Measurements from ENCODE around the gene KAT2B.
"Not testable (repeated sequence)": the region's sequence is repeated elsewhere in the genome, so short reads cannot be mapped to it uniquely, and the experiment has no call there.

The KAT2B gene

GRCh38 chr3:20045141-20045540 is 4.9 kb downstream of the KAT2B start:
- H3K4ac ChIP-seq (ENCODE audit: low read depth, low read length); H2AFZ ChIP-seq (ENCODE audit: insufficient read depth, low read length, poor library complexity); H3K79me2 ChIP-seq (ENCODE audit: control insufficient read depth, insufficient read depth, low read length, poor library complexity); H4K12ac ChIP-seq (ENCODE audit: low read depth, low read length); H3K23ac ChIP-seq (ENCODE audit: low read length); H3K18ac ChIP-seq (ENCODE audit: low read length); H3K4me3 ChIP-seq (ENCODE audit: low read depth, low read length); H3K4me1 ChIP-seq (ENCODE audit: control insufficient read depth in 1 of 2, insufficient read depth in 2 of 2, low read length in 2 of 2); H3K36me3 ChIP-seq (ENCODE audit: control insufficient read depth in 1 of 2, insufficient read depth in 2 of 2, low read length in 2 of 2); H3K27ac ChIP-seq (ENCODE audit: low read depth, low read length); H2BK5ac ChIP-seq (ENCODE audit: low read depth, low read length, poor library complexity); H3K14ac ChIP-seq (ENCODE audit: low read length); H2BK12ac ChIP-seq (ENCODE audit: low read length); H3K9me3 ChIP-seq (ENCODE audit: insufficient read depth, low read depth, low read length); H2AK5ac ChIP-seq (ENCODE audit: low read length); DNase-seq; H3K27me3 ChIP-seq (ENCODE audit: insufficient read depth, low read length); H3K9ac ChIP-seq (ENCODE audit: low read length); H4K8ac ChIP-seq (ENCODE audit: low read depth, low read length); H2BK120ac ChIP-seq (ENCODE audit: insufficient read depth, low read length, poor library complexity); H3K4me2 ChIP-seq (ENCODE audit: low read length): not testable (repeated sequence)
- WGBS (ENCODE audit: extremely low coverage, insufficient coverage, insufficient read length), result no CpG with 5 or more reads among the region's 3 CpGs
- peak overlapping the region; percentile 43 for H4K91ac ChIP-seq (ENCODE audit: low read depth, low read length)
- H3K79me1 ChIP-seq (ENCODE audit: low read length), result peaks cover 11% of the 10 kb centered on the region

- Histone ChIP-seq H2BK120ac (ENCODE audit: insufficient read depth, low read length, poor library complexity) (no peak overlapping the region), H3K79me2 (ENCODE audit: control insufficient read depth, insufficient read depth, low read length, poor library complexity) (peaks cover 4% of the 10 kb centered on the region), H2AFZ (ENCODE audit: insufficient read depth, low read length, poor library complexity) (no peak overlapping the region), H3K9me3 (ENCODE audit: insufficient read depth, low read depth, low read length) (no peaks in the 10 kb centered on the region), H2BK12ac (ENCODE audit: low read length) (no peak overlapping the region), H3K4me2 (ENCODE audit: low read length) (no peak overlapping the region), H3K4me3 (ENCODE audit: low read depth, low read length) (no peak overlapping the region), H3K18ac (ENCODE audit: low read length) (no peak overlapping the region), H4K12ac (ENCODE audit: low read depth, low read length) (no peak overlapping the region), H3K36me3 (ENCODE audit: control insufficient read depth in 1 of 2, insufficient read depth in 2 of 2, low read length in 2 of 2) (no peaks in the 10 kb centered on the region), H3K27ac (ENCODE audit: low read depth, low read length) (no peak overlapping the region), H3K79me1 (ENCODE audit: low read length) (peaks cover 5% of the 10 kb centered on the region), H3K27me3 (ENCODE audit: insufficient read depth, low read length) (no peaks in the 10 kb centered on the region), H4K8ac (ENCODE audit: low read depth, low read length) (no peak overlapping the region), H3K23ac (ENCODE audit: low read length) (no peak overlapping the region), H3K14ac (ENCODE audit: low read length) (no peak overlapping the region), H3K4ac (ENCODE audit: low read depth, low read length) (no peak overlapping the region), H2BK5ac (ENCODE audit: low read depth, low read length, poor library complexity) (no peak overlapping the region), H3K9ac (ENCODE audit: low read length) (no peak overlapping the region), H4K91ac (ENCODE audit: low read depth, low read length) (no peak overlapping the region), H3K4me1 (ENCODE audit: control insufficient read depth in 1 of 2, insufficient read depth in 2 of 2, low read length in 2 of 2) (peaks cover 4 to 6% of the 10 kb centered on the region in 2 experiments), H2AK5ac (ENCODE audit: low read length) (no peak overlapping the region)
- no CpG with 5 or more reads among the region's 1 CpG for WGBS (ENCODE audit: extremely low coverage, insufficient coverage, insufficient read length)
- no peak for DNase-seq
Observed at GRCh38 chr3:20046556-20046955, 6.3 kb downstream of the KAT2B start.

GRCh38 chr3:20047341-20047779 is 7.1 kb downstream of the KAT2B start:
- H3K79me2 ChIP-seq (ENCODE audit: control insufficient read depth, insufficient read depth, low read length, poor library complexity), result peaks cover 4% of the 10 kb centered on the region
- H2BK12ac ChIP-seq (ENCODE audit: low read length), result no peak overlapping the region
- H2BK5ac ChIP-seq (ENCODE audit: low read depth, low read length, poor library complexity), result no peak overlapping the region
- peak overlapping the region; percentile 35 for H2BK120ac ChIP-seq (ENCODE audit: insufficient read depth, low read length, poor library complexity)
- no peak overlapping the region for H3K4me3 ChIP-seq (ENCODE audit: low read depth, low read length)
- H3K27ac ChIP-seq (ENCODE audit: low read depth, low read length), result no peak overlapping the region
- H4K8ac ChIP-seq (ENCODE audit: low read depth, low read length), result no peak overlapping the region
- H3K4me2 ChIP-seq (ENCODE audit: low read length), result no peak overlapping the region
- peaks cover 5% of the 10 kb centered on the region for H3K79me1 ChIP-seq (ENCODE audit: low read length)
- H2AK5ac ChIP-seq (ENCODE audit: low read length), result no peak overlapping the region
- H3K18ac ChIP-seq (ENCODE audit: low read length), result no peak overlapping the region
- no peak for DNase-seq
- no peak overlapping the region for H3K23ac ChIP-seq (ENCODE audit: low read length)
- no peak overlapping the region for H3K14ac ChIP-seq (ENCODE audit: low read length)
- H2AFZ ChIP-seq (ENCODE audit: insufficient read depth, low read length, poor library complexity), result no peak overlapping the region
- H3K9ac ChIP-seq (ENCODE audit: low read length), result no peak overlapping the region
- no peaks in the 10 kb centered on the region for H3K9me3 ChIP-seq (ENCODE audit: insufficient read depth, low read depth, low read length)
- no peaks in the 10 kb centered on the region for H3K36me3 ChIP-seq (ENCODE audit: control insufficient read depth in 1 of 2, insufficient read depth in 2 of 2, low read length in 2 of 2)
- no peaks in the 10 kb centered on the region for H3K27me3 ChIP-seq (ENCODE audit: insufficient read depth, low read length)
- no peak overlapping the region for H3K4ac ChIP-seq (ENCODE audit: low read depth, low read length)
- H3K4me1 ChIP-seq (ENCODE audit: control insufficient read depth in 1 of 2, insufficient read depth in 2 of 2, low read length in 2 of 2), result peaks cover 4 to 6% of the 10 kb centered on the region in 2 experiments
- no CpG with 5 or more reads among the region's 7 CpGs for WGBS (ENCODE audit: extremely low coverage, insufficient coverage, insufficient read length)
- no peak overlapping the region for H4K91ac ChIP-seq (ENCODE audit: low read depth, low read length)
- no peak overlapping the region for H4K12ac ChIP-seq (ENCODE audit: low read depth, low read length)

GRCh38 chr3:20047976-20048883 is 8.0 kb downstream of the KAT2B start:
- no peak overlapping the region for H3K9ac ChIP-seq (ENCODE audit: low read length)

More at GRCh38 chr3:20047976-20048883, 8.0 kb downstream of the KAT2B start:
- no peak for DNase-seq
- H4K8ac ChIP-seq (ENCODE audit: low read depth, low read length), result no peak overlapping the region
- H3K79me2 ChIP-seq (ENCODE audit: control insufficient read depth, insufficient read depth, low read length, poor library complexity), result peaks cover 4% of the 10 kb centered on the region
- H3K4me3 ChIP-seq (ENCODE audit: low read depth, low read length), result no peak overlapping the region
- no peaks in the 10 kb centered on the region for H3K27me3 ChIP-seq (ENCODE audit: insufficient read depth, low read length)
- no peak overlapping the region for H4K91ac ChIP-seq (ENCODE audit: low read depth, low read length)
- H2BK5ac ChIP-seq (ENCODE audit: low read depth, low read length, poor library complexity), result no peak overlapping the region
- H2AK5ac ChIP-seq (ENCODE audit: low read length), result no peak overlapping the region
- no peak overlapping the region for H2BK12ac ChIP-seq (ENCODE audit: low read length)
- H2AFZ ChIP-seq (ENCODE audit: insufficient read depth, low read length, poor library complexity), result no peak overlapping the region
- H3K27ac ChIP-seq (ENCODE audit: low read depth, low read length), result no peak overlapping the region
- H3K36me3 ChIP-seq (ENCODE audit: control insufficient read depth in 1 of 2, insufficient read depth in 2 of 2, low read length in 2 of 2), result no peaks in the 10 kb centered on the region
- H3K14ac ChIP-seq (ENCODE audit: low read length), result no peak overlapping the region
- H3K4ac ChIP-seq (ENCODE audit: low read depth, low read length), result no peak overlapping the region
- no peak overlapping the region for H3K18ac ChIP-seq (ENCODE audit: low read length)
- no peaks in the 10 kb centered on the region for H3K9me3 ChIP-seq (ENCODE audit: insufficient read depth, low read depth, low read length)
- H4K12ac ChIP-seq (ENCODE audit: low read depth, low read length), result no peak overlapping the region
- WGBS (ENCODE audit: extremely low coverage, insufficient coverage, insufficient read length), result no CpG with 5 or more reads among the region's 9 CpGs
- H3K4me1 ChIP-seq (ENCODE audit: control insufficient read depth in 1 of 2, insufficient read depth in 2 of 2, low read length in 2 of 2), result peaks cover 3 to 4% of the 10 kb centered on the region in 2 experiments
- H3K4me2 ChIP-seq (ENCODE audit: low read length), result no peak overlapping the region
- peaks cover 4% of the 10 kb centered on the region for H3K79me1 ChIP-seq (ENCODE audit: low read length)
- no peak overlapping the region for H2BK120ac ChIP-seq (ENCODE audit: insufficient read depth, low read length, poor library complexity)
- H3K23ac ChIP-seq (ENCODE audit: low read length), result no peak overlapping the region
